GM12878 (cell line): ENCODE data around the gene MAP2K7. TPM values are rescaled to one million over a fixed set of nuclear protein-coding genes. Genes with fewer than 3 reads are reported as not detected.

Experiments used
- ATAC-seq: fragments of 200-7000 bp; cut with Tn5 transposase; 3 replicates; pipeline ENCODE4 v1.9.1; 2020; ENCODE audit warnings: mild to moderate bottlenecking, moderate library complexity
- BruUV-seq: library from RNA; stranded (reverse); fragments of 400-500 nt; replicated peaks from 2 replicates; lab custom pipeline; 2021; lab: Mats Ljungman, UMichigan
- CTCF ChIA-PET: fragments of 300-600 bp; sonication (Branson Sonifier 250); formaldehyde crosslinking; extraction: SDS; loops from one replicate; lab custom pipeline; 2021; ENCODE audit warnings: inconsistent platforms; lab: Yijun Ruan, JAX
- POLR2A ChIA-PET: fragments of 350-600 bp; formaldehyde crosslinking; extraction: SDS; loops from one replicate; lab custom pipeline; 2021; ENCODE audit warnings: inconsistent platforms; lab: Charles Lee
- RAD21 ChIA-PET: fragments of 300-600 bp; sonication (Branson Sonifier 250); formaldehyde crosslinking; loops from one replicate; lab custom pipeline; 2023; ENCODE audit warnings: antibody characterized with exemption; ENCODE audit not compliant: unreplicated experiment; lab: Charles Lee
- SMC1A ChIA-PET: fragments of 300-600 bp; sonication (Branson Sonifier 250); formaldehyde crosslinking; loops from one replicate; lab custom pipeline; 2023; ENCODE audit not compliant: unreplicated experiment, uncharacterized antibody; lab: Charles Lee
- DNase-seq: peaks from one replicate; pipeline ENCODE4 v3.0.0-alpha.2; 2011; ENCODE audit warnings: low read depth, low spot score
- FAIRE-seq: peaks from 3 replicates; lab custom pipeline; 2011; peaks lifted over from hg19 to GRCh38; lab: Jason Lieb, UNC
- H2AFZ ChIP-seq: 2 replicates; pipeline ENCODE4 v1.6.0; 2011; ENCODE audit warnings: low read depth, low read length, control low read depth; ENCODE audit not compliant: control insufficient read depth
- H3K27ac ChIP-seq: 2 replicates; pipeline ENCODE4 v1.5.1; 2011; ENCODE audit warnings: control low read depth; ENCODE audit not compliant: control insufficient read depth, insufficient read depth
- H3K27me3 ChIP-seq, 2 experiments: replicated peaks in 1 of 2; 2 replicates each; pipeline versions ENCODE4 v1.6.0 to v1.6.1; 2011; ENCODE audit warnings: low read length in 1 of 2; ENCODE audit not compliant: control insufficient read depth in 2 of 2, insufficient read depth in 2 of 2
- H3K36me3 ChIP-seq, 2 experiments: 2 replicates each; pipeline ENCODE4 v1.5.1; 2011; ENCODE audit warnings: low read length in 1 of 2; ENCODE audit not compliant: control insufficient read depth in 2 of 2, insufficient read depth in 2 of 2
- H3K4me1 ChIP-seq: 2 replicates; pipeline ENCODE4 v1.6.1; 2011; ENCODE audit warnings: mild to moderate bottlenecking, low read length, moderate library complexity, mixed read lengths; ENCODE audit not compliant: control insufficient read depth, insufficient read depth
- H3K4me2 ChIP-seq: 2 replicates; pipeline ENCODE4 v1.6.0; 2011; ENCODE audit warnings: control low read depth; ENCODE audit not compliant: control insufficient read depth, insufficient read depth
- H3K4me3 ChIP-seq: fragments of 200-600 bp; sonication (generic); 2 replicates; pipeline ENCODE4 v1.5.1; 2016
- H3K79me2 ChIP-seq: 2 replicates; pipeline ENCODE4 v1.6.0; 2011; ENCODE audit warnings: low read length; ENCODE audit not compliant: control insufficient read depth, insufficient read depth
- H3K9ac ChIP-seq: 2 replicates; pipeline ENCODE4 v1.8.0; 2011; ENCODE audit warnings: low read length, control low read depth, mixed read lengths; ENCODE audit not compliant: control insufficient read depth, insufficient read depth
- H3K9me3 ChIP-seq: replicated peaks from 3 replicates; pipeline ENCODE4 v1.5.1; 2011; ENCODE audit warnings: mild to moderate bottlenecking, low read length; ENCODE audit not compliant: control insufficient read depth, insufficient read depth
- H4K20me1 ChIP-seq: 2 replicates; pipeline ENCODE4 v1.6.0; 2011; ENCODE audit not compliant: control insufficient read depth, insufficient read depth
- CBFB ChIP-seq: IDR thresholded peaks from 2 replicates; pipeline ENCODE4 v1.6.1; 2016; ENCODE audit warnings: antibody characterized with exemption, low read depth
- CREB1 ChIP-seq: IDR thresholded peaks from 2 replicates; pipeline ENCODE4 v1.6.1; 2012; ENCODE audit warnings: low read depth, mild to moderate bottlenecking, inconsistent platforms
- IKZF1 ChIP-seq: fragments of 450-650 bp; conservative IDR thresholded peaks from 2 replicates; pipeline ENCODE4 v1.6.1; 2017; ENCODE audit warnings: antibody characterized with exemption, mild to moderate bottlenecking
- JUND ChIP-seq: IDR thresholded peaks from 2 replicates; pipeline ENCODE4 v1.6.1; 2012; ENCODE audit warnings: low read depth, mild to moderate bottlenecking, low read length, improper control_type of control experiment, moderate library complexity
- NR2C2 ChIP-seq: IDR thresholded peaks from 2 replicates; pipeline ENCODE4 v1.6.1; 2011; ENCODE audit warnings: borderline replicate concordance, low read depth; ENCODE audit not compliant: control insufficient read depth, insufficient read length
- PAX8 ChIP-seq: fragments of 450-650 bp; IDR thresholded peaks from 2 replicates; pipeline ENCODE4 v1.6.1; 2017; ENCODE audit warnings: mild to moderate bottlenecking, moderate library complexity
- POLR2A ChIP-seq: IDR thresholded peaks from 2 replicates; pipeline ENCODE4 v1.6.1; 2011; ENCODE audit warnings: low read depth, mild to moderate bottlenecking, low read length
- STAT3 ChIP-seq: IDR thresholded peaks from 2 replicates; pipeline ENCODE4 v1.6.1; 2011; ENCODE audit warnings: low read depth, low read length, improper control_type of control experiment
- TCF7 ChIP-seq: IDR thresholded peaks from 2 replicates; pipeline ENCODE4 v1.6.1; 2014; ENCODE audit warnings: antibody characterized with exemption, borderline replicate concordance
- ZNF384 ChIP-seq: IDR thresholded peaks from 2 replicates; pipeline ENCODE4 v1.6.1; 2012; ENCODE audit warnings: low read depth, mild to moderate bottlenecking, low read length, improper control_type of control experiment, borderline replicate concordance
- WGBS: methylation state at CpG from one replicate; pipeline ENCODE4 v1.1.6; 2016; ENCODE audit warnings: low lambda C conversion rate; ENCODE audit not compliant: insufficient replicate concordance, insufficient coverage; ENCODE audit errors: missing lambda C conversion rate; 5-methylcytosine and 5-hydroxymethylcytosine counted together
- in situ Hi-C: fragments of 300-500 bp; cut with MboI; formaldehyde crosslinking; loops from 9 replicates; pipeline ENCODE4 v1.14.3; 2018; ENCODE audit warnings: mixed read lengths
- intact Hi-C: fragments of 100-400 bp; cut with micrococcal nuclease; formaldehyde crosslinking; loops from one replicate; pipeline ENCODE4 v1.14.2; 2022; ENCODE audit not compliant: unreplicated experiment
- polyA plus RNA-seq, 11 experiments: library from polyadenylated mRNA; depleted of rRNA in 4 of 11; unstranded in 6 of 11; stranded (reverse) in 5 of 11; fragments of >200 nt; fragmentation: Nextera tagmentation in 4 of 11; fragmentation: Illumina TruSeq in 1 of 11; extraction: Ambion mirVana in 4 of 11; extraction: Trizol in 1 of 11; gene quantifications; 1 replicate in 1 of 11; 2 replicates in 10 of 11; pipeline versions ENCODE4 v1.2.1 to v1.2.3, GENCODE V29; 2011 to 2016; ENCODE audit warnings: inconsistent platforms in 2 of 11, missing spikeins in 2 of 11, low read depth in 1 of 11
- total RNA-seq, 4 experiments: library from RNA; depleted of rRNA in 3 of 4; stranded (reverse); fragments of >200 nt in 3 of 4; fragmentation: Illumina TruSeq in 1 of 4; extraction: Trizol in 1 of 4; gene quantifications; 2 replicates each; pipeline versions ENCODE4 v1.2.1 to v1.2.3, GENCODE V29; 2013 to 2021
- TF ChIP-seq, protein P1 (sequence below): IDR thresholded peaks from 2 replicates; pipeline ENCODE4 v1.6.1; 2011; ENCODE audit warnings: borderline replicate concordance, low read depth, mild to moderate bottlenecking, moderate library complexity, low read length; ENCODE audit not compliant: insufficient read depth, poor library complexity, severe bottlenecking
- TF ChIP-seq, protein P2 (sequence below): IDR thresholded peaks from 2 replicates; pipeline ENCODE4 v1.6.1; 2012; ENCODE audit warnings: low read depth, low read length, improper control_type of control experiment
- TF ChIP-seq, protein P3 (sequence below): fragments of 450-650 bp; IDR thresholded peaks from 2 replicates; pipeline ENCODE4 v1.6.1; 2017; ENCODE audit warnings: mild to moderate bottlenecking, moderate library complexity
- TF ChIP-seq, protein P4 (sequence below): fragments of 450-650 bp; IDR thresholded peaks from 2 replicates; pipeline ENCODE4 v1.6.1; 2018; ENCODE audit warnings: mild to moderate bottlenecking, low read depth, moderate library complexity; ENCODE audit not compliant: partially characterized antibody

The MAP2K7 gene
- total and polyA plus RNA-seq, 10 of the 15 experiments (the other 5 are each of a cell fraction or from before 2014, with no cell fraction given), result 0.34 to 32.2 (median 6.7) TPM

DNA sequence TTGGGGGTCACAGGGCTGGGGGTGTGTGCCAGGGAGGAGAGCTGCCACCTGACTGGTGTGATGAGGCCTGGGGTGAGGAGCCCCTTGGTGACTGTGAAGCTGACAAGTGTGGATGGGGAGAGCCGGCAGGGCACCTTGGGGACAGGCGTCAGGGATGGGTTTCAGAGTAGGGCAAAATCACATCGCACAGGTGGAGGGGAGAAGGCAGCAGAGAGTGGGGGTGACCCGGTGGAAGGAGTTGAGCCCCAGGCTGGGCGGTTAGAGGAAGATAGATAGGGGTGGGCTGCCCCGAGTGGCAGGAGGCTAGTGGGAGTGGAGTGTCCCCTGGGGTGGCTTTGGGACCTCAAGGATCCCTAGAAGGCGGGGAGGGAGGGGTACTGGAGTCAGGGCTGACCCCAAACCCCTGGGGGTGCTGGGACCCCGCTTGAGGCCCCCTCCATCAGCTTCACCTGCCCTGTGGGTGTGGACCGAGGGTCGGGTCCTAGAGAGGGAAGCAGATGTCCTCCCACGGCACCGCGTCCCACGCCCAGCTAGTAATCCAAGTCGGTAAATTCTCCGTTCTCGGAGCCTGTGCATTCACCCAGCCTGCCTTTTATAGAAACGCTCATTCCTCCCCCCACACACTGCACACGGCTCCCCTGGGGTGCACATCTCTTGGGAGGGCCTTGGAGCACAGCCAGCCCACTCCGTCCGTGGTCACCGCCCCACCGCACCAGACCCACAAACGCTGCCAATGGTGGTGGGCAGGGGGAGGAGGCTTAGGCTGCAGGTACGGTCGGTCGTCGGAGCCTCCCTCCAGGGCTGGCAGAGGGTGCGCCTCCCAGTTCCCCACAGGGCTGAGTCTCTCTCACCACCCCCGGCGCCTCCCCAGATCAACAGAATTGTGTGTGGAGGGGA is 19.9 kb downstream of the MAP2K7 start:
- RAD21 ChIA-PET, result interaction anchor here (0.7 kb wide), 1 partner anchor 144 kb away, joined by 3 read pairs; no protein-coding TSS in a partner anchor
- H3K36me3 ChIP-seq, result peaks cover 0 to 3% of the 10 kb centered on the region in 2 experiments; a peak in 2 of 4 replicates
- in situ Hi-C loops (no loop called here), intact Hi-C loops (no loop called here)
- no TSS peak for BruUV-seq
- POLR2A ChIA-PET, result interaction anchor here (0.6 kb wide), 1 partner anchor 559 kb away, joined by 3 read pairs; no protein-coding TSS in a partner anchor
- H3K79me2 ChIP-seq, result no peaks in the 10 kb centered on the region
- 53% methylated on average over 29 of the region's 31 CpGs for WGBS
- SMC1A ChIA-PET, result interaction anchor here (0.6 kb wide), 1 partner anchor 27 kb away, joined by 3 read pairs; no protein-coding TSS in a partner anchor
- no peak for ATAC-seq
- CTCF ChIA-PET, result interaction anchor here (0.7 to 1.4 kb wide), 3 partner anchors 47 to 71 kb away, joined by 3 read pairs; no protein-coding TSS in a partner anchor
- no peaks in the 10 kb centered on the region; the same call in 1 of the 2 replicates for H4K20me1 ChIP-seq
- H3K9me3 ChIP-seq, result no peaks in the 10 kb centered on the region; the same call in 2 of the 3 replicates
- H3K27ac ChIP-seq, result no peak overlapping the region
- DNase-seq, result no peak
- FAIRE-seq, result no peak
- H3K4me2 ChIP-seq, result no peak overlapping the region
- H3K9ac ChIP-seq, result no peak overlapping the region
- no peak overlapping the region for H2AFZ ChIP-seq
- H3K4me1 ChIP-seq, result peaks cover 11% of the 10 kb centered on the region
- TF ChIP-seq TCF7, result no peak
- no peak for TF ChIP-seq IKZF1
- TF ChIP-seq CREB1, result no peak
- TF ChIP-seq, protein P1, sequence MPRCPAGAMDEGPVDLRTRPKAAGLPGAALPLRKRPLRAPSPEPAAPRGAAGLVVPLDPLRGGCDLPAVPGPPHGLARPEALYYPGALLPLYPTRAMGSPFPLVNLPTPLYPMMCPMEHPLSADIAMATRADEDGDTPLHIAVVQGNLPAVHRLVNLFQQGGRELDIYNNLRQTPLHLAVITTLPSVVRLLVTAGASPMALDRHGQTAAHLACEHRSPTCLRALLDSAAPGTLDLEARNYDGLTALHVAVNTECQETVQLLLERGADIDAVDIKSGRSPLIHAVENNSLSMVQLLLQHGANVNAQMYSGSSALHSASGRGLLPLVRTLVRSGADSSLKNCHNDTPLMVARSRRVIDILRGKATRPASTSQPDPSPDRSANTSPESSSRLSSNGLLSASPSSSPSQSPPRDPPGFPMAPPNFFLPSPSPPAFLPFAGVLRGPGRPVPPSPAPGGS, result no peak
- TF ChIP-seq, protein P2, sequence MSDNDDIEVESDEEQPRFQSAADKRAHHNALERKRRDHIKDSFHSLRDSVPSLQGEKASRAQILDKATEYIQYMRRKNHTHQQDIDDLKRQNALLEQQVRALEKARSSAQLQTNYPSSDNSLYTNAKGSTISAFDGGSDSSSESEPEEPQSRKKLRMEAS, result no peak
- no peak for TF ChIP-seq JUND
- no peak for TF ChIP-seq ZNF384
- TF ChIP-seq CBFB, result no peak
- TF ChIP-seq STAT3, result no peak
- TF ChIP-seq, protein P3, sequence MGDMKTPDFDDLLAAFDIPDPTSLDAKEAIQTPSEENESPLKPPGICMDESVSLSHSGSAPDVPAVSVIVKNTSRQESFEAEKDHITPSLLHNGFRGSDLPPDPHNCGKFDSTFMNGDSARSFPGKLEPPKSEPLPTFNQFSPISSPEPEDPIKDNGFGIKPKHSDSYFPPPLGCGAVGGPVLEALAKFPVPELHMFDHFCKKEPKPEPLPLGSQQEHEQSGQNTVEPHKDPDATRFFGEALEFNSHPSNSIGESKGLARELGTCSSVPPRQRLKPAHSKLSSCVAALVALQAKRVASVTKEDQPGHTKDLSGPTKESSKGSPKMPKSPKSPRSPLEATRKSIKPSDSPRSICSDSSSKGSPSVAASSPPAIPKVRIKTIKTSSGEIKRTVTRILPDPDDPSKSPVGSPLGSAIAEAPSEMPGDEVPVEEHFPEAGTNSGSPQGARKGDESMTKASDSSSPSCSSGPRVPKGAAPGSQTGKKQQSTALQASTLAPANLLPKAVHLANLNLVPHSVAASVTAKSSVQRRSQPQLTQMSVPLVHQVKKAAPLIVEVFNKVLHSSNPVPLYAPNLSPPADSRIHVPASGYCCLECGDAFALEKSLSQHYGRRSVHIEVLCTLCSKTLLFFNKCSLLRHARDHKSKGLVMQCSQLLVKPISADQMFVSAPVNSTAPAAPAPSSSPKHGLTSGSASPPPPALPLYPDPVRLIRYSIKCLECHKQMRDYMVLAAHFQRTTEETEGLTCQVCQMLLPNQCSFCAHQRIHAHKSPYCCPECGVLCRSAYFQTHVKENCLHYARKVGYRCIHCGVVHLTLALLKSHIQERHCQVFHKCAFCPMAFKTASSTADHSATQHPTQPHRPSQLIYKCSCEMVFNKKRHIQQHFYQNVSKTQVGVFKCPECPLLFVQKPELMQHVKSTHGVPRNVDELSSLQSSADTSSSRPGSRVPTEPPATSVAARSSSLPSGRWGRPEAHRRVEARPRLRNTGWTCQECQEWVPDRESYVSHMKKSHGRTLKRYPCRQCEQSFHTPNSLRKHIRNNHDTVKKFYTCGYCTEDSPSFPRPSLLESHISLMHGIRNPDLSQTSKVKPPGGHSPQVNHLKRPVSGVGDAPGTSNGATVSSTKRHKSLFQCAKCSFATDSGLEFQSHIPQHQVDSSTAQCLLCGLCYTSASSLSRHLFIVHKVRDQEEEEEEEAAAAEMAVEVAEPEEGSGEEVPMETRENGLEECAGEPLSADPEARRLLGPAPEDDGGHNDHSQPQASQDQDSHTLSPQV, result no peak
- TF ChIP-seq NR2C2, result no peak
- TF ChIP-seq, protein P4, sequence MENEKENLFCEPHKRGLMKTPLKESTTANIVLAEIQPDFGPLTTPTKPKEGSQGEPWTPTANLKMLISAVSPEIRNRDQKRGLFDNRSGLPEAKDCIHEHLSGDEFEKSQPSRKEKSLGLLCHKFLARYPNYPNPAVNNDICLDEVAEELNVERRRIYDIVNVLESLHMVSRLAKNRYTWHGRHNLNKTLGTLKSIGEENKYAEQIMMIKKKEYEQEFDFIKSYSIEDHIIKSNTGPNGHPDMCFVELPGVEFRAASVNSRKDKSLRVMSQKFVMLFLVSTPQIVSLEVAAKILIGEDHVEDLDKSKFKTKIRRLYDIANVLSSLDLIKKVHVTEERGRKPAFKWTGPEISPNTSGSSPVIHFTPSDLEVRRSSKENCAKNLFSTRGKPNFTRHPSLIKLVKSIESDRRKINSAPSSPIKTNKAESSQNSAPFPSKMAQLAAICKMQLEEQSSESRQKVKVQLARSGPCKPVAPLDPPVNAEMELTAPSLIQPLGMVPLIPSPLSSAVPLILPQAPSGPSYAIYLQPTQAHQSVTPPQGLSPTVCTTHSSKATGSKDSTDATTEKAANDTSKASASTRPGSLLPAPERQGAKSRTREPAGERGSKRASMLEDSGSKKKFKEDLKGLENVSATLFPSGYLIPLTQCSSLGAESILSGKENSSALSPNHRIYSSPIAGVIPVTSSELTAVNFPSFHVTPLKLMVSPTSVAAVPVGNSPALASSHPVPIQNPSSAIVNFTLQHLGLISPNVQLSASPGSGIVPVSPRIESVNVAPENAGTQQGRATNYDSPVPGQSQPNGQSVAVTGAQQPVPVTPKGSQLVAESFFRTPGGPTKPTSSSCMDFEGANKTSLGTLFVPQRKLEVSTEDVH, result no peak
- TF ChIP-seq PAX8, result no peak
- TF ChIP-seq POLR2A, result no peak
- H3K4me3 ChIP-seq, result no peak overlapping the region
- H3K27me3 ChIP-seq, result peaks cover 0 to 5% of the 10 kb centered on the region in 2 experiments; a peak in 1 of 4 replicates
